Erythroblast (primary cell): Measurements from ENCODE around the gene MACROD2.

ENCODE experiments used
- GATA1 ChIP-seq: IDR thresholded peaks from 2 replicates; pipeline ENCODE4 v1.6.1; 2011; ENCODE audit warnings: low read depth, mild to moderate bottlenecking, control low read depth, low read length, moderate library complexity
- POLR2A ChIP-seq: IDR thresholded peaks from 2 replicates; pipeline ENCODE4 v1.6.1; 2011; ENCODE audit warnings: mild to moderate bottlenecking, low read length

DNA sequence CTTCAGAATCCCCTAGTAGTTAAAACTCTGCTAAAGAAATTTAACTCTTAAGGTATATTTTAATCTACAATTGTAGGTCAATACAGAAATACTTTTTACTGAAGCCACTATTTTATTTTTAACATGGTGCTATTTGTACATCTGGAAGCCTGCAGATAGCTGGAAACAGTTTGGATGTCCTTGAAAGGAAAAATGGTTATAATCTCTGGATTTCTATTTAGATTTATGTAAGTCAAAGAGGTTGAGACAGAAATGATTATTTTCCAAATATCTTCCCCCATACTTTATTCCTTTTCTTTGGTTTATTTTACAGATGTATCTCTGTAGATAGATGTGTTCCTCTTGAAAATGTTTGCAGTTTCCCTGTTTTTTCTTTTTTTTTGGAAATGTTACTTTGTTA lies 1575.7 kb downstream of the MACROD2 start:
- no peak for TF ChIP-seq POLR2A
- no peak for TF ChIP-seq GATA1
